RWPE1 (cell line): ENCODE measurements around the gene KCND2.

Experiments
- CTCF ChIA-PET: fragments of 350-600 bp; sonication (Branson Sonifier 250); formaldehyde crosslinking; extraction: SDS; loops from one replicate; lab custom pipeline; 2021; lab: Yijun Ruan, JAX
- POLR2A ChIA-PET: fragments of 400-600 bp; formaldehyde crosslinking; extraction: SDS; loops from one replicate; lab custom pipeline; 2020; ENCODE audit warnings: antibody characterized with exemption; ENCODE audit not compliant: low non-redundant PET; lab: Yijun Ruan, JAX
- DNase-seq: peaks from one replicate; pipeline ENCODE4 v3.0.0; 2012; ENCODE audit warnings: low spot score
- H3K27ac ChIP-seq: fragments of 450-650 bp; 2 replicates; pipeline ENCODE4 v1.5.1; 2017
- TF ChIP-seq, protein P1 (sequence below): fragments of 450-650 bp; conservative IDR thresholded peaks from 2 replicates; pipeline ENCODE4 v1.5.1; 2017; ENCODE audit warnings: low read depth, mild to moderate bottlenecking

Gene KCND2

DNA sequence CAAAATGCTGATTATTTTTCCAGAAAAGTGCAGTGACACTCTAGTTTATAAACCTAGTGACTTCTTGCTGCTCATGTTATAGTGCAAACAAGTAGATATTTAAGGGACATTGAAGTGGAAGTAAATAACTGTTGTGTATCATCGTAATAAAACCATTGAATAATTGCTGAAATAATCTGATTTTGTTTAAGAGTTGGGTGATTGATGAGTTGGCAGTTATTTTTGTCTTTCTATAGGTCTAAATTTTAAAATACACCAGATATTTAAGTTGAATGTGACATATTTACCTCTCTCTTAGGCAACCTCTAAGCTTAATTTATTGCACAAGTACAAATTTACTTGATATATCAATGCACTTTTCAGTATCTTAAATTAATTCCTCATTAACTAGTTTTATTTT lies 392.1 kb downstream of the KCND2 start:
- CTCF ChIA-PET: no interaction called here
- no peak for DNase-seq
- H3K27ac ChIP-seq: no peak overlapping the region
- POLR2A ChIA-PET: no interaction called here
- TF ChIP-seq, protein P1, sequence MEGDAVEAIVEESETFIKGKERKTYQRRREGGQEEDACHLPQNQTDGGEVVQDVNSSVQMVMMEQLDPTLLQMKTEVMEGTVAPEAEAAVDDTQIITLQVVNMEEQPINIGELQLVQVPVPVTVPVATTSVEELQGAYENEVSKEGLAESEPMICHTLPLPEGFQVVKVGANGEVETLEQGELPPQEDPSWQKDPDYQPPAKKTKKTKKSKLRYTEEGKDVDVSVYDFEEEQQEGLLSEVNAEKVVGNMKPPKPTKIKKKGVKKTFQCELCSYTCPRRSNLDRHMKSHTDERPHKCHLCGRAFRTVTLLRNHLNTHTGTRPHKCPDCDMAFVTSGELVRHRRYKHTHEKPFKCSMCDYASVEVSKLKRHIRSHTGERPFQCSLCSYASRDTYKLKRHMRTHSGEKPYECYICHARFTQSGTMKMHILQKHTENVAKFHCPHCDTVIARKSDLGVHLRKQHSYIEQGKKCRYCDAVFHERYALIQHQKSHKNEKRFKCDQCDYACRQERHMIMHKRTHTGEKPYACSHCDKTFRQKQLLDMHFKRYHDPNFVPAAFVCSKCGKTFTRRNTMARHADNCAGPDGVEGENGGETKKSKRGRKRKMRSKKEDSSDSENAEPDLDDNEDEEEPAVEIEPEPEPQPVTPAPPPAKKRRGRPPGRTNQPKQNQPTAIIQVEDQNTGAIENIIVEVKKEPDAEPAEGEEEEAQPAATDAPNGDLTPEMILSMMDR: no peak

DNA sequence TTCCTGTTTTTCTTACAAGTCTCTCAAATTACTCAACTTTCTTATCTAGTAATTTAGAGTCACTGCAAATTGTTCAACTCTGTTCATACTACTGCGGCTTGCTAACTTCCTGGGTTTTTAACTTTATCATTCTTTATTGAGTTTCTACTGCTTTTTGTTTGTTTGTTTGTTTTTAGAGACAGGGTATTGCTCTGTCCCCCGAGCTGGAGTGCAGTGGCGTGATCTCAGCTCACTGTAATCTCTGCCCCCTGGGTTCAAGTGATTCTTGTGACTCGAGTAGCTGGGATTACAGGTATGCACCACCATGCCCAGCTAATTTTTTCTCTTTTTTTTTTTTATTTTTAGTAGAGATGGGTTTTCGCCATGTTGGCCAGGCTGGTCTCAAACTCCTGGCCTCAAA lies 402.1 kb downstream of the KCND2 start:
- ChIA-PET CTCF (interaction anchor here (0.6 kb wide), 1 partner anchor 676 kb away, joined by 4 read pairs; no protein-coding TSS in a partner anchor), POLR2A (no interaction called here)
- DNase-seq: no peak
- TF ChIP-seq, protein P1: no peak
- no peak overlapping the region for H3K27ac ChIP-seq

DNA sequence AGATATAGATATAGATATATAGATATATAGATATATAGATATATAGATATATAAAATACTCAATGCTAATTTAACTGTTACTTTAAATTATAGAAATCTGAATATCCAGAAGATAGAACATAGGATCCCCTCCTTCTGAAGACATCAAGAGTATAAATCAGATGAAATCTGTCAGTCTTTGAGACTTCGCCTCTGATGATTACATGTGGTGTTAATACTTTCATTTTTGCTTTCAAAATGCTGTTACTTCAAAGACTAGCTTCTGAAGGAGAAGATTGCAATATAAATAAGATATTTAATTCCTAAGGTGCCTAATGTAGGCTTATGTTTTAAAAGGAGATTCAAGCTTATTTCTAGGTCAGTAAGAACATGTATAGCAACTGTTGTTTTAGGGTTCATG lies 404.6 kb downstream of the KCND2 start:
- POLR2A ChIA-PET: no interaction called here
- no peak for DNase-seq
- CTCF ChIA-PET: interaction anchor here (0.6 kb wide), 1 partner anchor 48 kb away, joined by 3 read pairs; no protein-coding TSS in a partner anchor
- TF ChIP-seq, protein P1: no peak
- no peak overlapping the region for H3K27ac ChIP-seq

DNA sequence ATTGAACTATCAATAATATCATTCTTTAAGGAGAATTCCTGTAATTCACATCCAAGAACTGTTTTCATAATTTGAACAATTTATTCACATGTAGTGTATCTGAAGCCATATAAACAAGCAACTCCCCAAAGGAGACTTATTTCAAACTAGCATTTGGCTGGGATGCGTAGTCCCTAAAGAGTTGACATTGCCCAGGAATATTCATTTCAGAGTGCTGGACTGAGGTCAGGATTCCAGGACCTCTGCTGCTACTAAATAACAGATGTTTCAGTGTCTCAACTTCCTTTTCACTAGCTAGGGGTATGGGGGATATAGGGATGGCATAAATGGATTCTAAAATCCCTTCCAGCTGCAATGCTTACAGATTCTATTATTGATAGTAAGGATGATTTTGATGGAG lies 408.0 kb downstream of the KCND2 start:
- DNase-seq: no peak
- POLR2A ChIA-PET: no interaction called here

DNA sequence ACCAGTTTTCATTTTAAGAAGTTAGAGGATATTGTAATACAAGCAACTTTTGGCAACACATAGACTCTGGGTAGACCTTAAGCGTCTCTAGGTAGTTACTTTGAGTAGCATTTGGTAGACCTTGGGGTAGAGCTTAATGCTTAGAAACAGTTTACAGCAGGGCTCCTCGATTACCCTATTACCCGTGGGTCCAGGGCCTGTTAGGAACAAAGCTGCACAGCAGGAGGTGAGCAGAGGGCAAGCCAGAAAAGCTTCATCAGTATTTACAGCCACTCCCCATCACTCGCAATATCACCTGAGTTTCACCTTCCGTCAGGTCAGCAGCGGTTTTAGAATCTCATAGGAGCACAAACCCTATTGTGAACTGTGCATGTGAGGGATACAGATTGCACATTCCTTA lies 411.5 kb downstream of the KCND2 start:
- H3K27ac ChIP-seq: no peak overlapping the region
- TF ChIP-seq, protein P1: no peak
- DNase-seq: no peak
- ChIA-PET POLR2A (no interaction called here), CTCF (interaction anchor here (0.7 kb wide), 1 partner anchor 80 kb away, joined by 3 read pairs; no protein-coding TSS in a partner anchor)

More for the DNA sequence above, 408.0 kb downstream of the KCND2 start:
- TF ChIP-seq, protein P1: no peak
- no peak overlapping the region for H3K27ac ChIP-seq
- CTCF ChIA-PET: no interaction called here

DNA sequence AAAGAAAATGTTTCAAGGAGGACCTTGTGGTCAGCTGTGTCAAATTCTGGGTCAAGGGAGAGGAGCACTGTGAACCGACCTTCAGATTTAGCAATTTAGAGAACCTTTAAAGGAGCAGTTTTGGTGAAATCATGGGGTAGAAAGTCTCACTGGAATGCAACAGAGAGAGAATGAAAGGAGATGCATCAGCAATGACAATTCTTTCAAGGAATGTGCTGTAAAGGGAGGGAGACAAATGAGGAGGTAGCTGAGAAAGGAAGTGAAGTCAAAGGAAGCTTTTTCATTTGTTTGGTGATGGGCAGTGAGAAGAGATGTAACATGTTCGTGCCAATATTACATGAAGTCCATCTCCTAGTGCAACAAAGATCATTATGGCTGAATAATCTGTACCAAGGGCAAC lies 418.9 kb downstream of the KCND2 start:
- TF ChIP-seq, protein P1: no peak
- H3K27ac ChIP-seq: no peak overlapping the region
- ChIA-PET CTCF (no interaction called here), POLR2A (no interaction called here)
- DNase-seq: no peak
